Adipocyte (in vitro differentiated cells): ENCODE data around the gene ABCB9.

ENCODE experiments used
- DNase-seq: peaks from one replicate; pipeline ENCODE4 v3.0.0-alpha.2; 2015; ENCODE audit warnings: low read depth
- H3K27me3 ChIP-seq: replicated peaks from 2 replicates; pipeline ENCODE4 v1.7.0; 2013; ENCODE audit warnings: mild to moderate bottlenecking, low read length, moderate library complexity; ENCODE audit not compliant: control insufficient read depth, insufficient read depth
- H3K36me3 ChIP-seq: 2 replicates; pipeline ENCODE4 v1.7.0; 2013; ENCODE audit warnings: low read length, mild to moderate bottlenecking, moderate library complexity; ENCODE audit not compliant: control insufficient read depth, insufficient read depth, severe bottlenecking
- H3K4me1 ChIP-seq: 2 replicates; pipeline ENCODE4 v1.7.0; 2013; ENCODE audit warnings: mild to moderate bottlenecking, low read length, moderate library complexity; ENCODE audit not compliant: control insufficient read depth, insufficient read depth
- H3K4me3 ChIP-seq: 2 replicates; pipeline ENCODE4 v1.7.0; 2013; ENCODE audit warnings: mild to moderate bottlenecking, low read length, moderate library complexity
- H3K9ac ChIP-seq: 2 replicates; pipeline ENCODE4 v1.7.0; 2013; ENCODE audit warnings: mild to moderate bottlenecking, low read length, moderate library complexity
- H3K9me3 ChIP-seq: 2 replicates; pipeline ENCODE4 v1.7.0; 2013; ENCODE audit warnings: mild to moderate bottlenecking, low read length, moderate library complexity; ENCODE audit not compliant: control insufficient read depth

ABCB9 gene

DNA sequence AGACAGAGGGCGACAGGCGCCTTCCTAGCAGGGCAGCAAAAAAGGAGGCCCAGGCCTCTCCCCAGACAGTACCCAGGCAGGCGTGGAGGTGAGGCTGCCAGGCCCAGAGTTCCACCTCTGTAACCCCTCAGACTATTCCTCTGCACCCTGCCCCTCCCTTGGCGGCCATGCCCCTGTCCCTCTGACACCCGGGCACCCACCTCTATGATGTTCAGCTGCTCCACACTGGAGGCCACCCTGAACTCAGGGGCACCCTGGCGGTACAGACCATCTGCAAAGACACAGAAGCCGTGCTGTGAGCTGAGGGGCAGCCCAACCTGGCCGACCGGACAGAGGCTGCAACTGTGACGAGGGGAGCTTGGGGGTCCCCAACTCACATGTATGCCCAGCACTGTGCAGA, 34.3 kb upstream of the ABCB9 start:
- H3K4me1 ChIP-seq, result peaks cover 28% of the 10 kb centered on the region
- DNase-seq, result no peak
- H3K9ac ChIP-seq, result no peak overlapping the region
- peaks cover 11% of the 10 kb centered on the region for H3K36me3 ChIP-seq
- no peak overlapping the region for H3K4me3 ChIP-seq
- no peaks in the 10 kb centered on the region for H3K9me3 ChIP-seq
- no peaks in the 10 kb centered on the region for H3K27me3 ChIP-seq

DNA sequence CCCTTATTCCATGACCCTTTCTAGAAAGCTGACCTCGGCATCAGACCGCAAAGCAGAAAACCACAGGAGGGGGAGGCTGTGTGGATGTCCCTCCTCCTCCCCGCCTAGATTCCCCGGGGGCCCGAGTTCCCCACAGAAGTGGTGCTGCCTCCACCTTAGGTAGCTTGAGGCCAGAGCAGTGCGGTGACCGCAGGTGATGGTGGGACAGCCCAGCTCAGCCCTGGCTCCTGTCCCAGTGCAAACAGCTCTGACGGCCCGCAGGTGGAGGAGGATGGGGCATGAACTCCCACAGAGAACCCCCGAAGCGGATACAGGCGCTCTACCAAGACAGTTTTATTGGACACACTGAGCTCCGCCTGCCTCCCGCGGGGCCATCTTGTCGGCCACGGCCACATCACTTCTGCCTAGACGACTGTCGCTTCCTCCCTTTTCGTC, 33.7 kb upstream of the ABCB9 start:
- Histone ChIP-seq H3K36me3 (peaks cover 11% of the 10 kb centered on the region), H3K4me3 (no peak overlapping the region), H3K9me3 (no peaks in the 10 kb centered on the region), H3K27me3 (no peaks in the 10 kb centered on the region), H3K9ac (no peak overlapping the region), H3K4me1 (peaks cover 33% of the 10 kb centered on the region)
- no peak for DNase-seq

DNA sequence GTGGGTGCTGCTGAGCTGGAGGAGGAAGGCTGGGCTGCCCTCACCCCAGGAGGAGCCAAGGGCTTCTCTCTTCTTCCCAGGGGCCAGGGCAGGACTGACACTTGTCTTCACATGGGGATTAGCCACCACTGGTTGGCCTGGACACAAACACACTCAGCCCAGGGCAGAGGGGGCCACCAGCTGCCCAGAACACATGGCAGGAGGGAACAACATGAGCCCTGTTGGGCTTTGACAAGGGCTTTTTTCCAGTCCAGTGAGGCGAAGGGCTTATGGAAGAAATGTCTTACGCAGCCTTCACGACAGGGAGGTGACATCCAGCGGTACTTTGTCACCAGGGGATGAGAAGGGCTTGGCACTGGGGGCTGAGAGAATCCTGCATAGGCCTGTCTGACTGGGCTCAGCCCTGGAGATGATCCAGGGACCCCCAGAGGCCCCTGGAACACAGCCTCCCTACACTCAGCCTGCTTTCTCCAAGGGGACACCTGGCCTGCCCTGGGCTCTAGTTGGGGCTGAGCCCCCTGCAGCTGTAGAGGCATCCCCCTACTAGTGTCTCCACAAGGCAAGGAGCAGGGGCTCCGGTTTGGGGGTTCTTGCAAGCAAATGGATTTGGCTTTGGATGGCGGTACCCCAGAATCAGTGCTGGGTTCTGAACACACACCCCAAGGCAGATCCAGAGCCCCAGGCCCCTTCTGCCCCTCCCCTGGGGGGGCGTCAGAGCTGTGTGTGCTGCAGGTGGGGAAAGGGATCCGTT, 33.1 kb upstream of the ABCB9 start:
- H3K36me3 ChIP-seq, result peaks cover 5% of the 10 kb centered on the region
- no peak for DNase-seq
- H3K9ac ChIP-seq, result no peak overlapping the region
- H3K27me3 ChIP-seq, result no peaks in the 10 kb centered on the region
- no peak overlapping the region for H3K4me3 ChIP-seq
- H3K9me3 ChIP-seq, result no peaks in the 10 kb centered on the region
- H3K4me1 ChIP-seq, result peaks cover 34% of the 10 kb centered on the region

DNA sequence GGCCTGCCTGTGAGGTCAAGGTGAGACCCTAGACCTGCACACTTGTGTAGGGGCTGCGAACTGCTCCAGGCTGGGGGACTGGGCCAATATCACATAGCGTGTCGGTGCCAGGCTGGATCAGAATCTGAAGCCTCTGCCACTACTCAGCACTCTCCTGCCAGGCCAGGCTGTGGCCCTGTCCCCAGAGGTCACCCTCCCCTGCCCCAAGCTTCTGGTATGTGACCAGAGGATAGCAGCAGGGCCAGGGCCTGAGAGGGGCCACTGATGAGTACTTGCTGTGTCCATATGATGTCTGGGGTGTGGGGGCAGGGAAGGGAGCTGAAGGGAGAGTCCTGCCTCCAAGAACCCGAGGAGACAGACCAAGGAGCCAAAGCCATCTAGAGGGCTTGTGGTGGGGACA, 32.1 kb upstream of the ABCB9 start:
- H3K36me3 ChIP-seq, result peaks cover 3% of the 10 kb centered on the region
- peaks cover 34% of the 10 kb centered on the region for H3K4me1 ChIP-seq
- H3K4me3 ChIP-seq, result no peak overlapping the region
- H3K27me3 ChIP-seq, result no peaks in the 10 kb centered on the region
- no peak overlapping the region for H3K9ac ChIP-seq
- DNase-seq, result no peak
- H3K9me3 ChIP-seq, result no peaks in the 10 kb centered on the region

DNA sequence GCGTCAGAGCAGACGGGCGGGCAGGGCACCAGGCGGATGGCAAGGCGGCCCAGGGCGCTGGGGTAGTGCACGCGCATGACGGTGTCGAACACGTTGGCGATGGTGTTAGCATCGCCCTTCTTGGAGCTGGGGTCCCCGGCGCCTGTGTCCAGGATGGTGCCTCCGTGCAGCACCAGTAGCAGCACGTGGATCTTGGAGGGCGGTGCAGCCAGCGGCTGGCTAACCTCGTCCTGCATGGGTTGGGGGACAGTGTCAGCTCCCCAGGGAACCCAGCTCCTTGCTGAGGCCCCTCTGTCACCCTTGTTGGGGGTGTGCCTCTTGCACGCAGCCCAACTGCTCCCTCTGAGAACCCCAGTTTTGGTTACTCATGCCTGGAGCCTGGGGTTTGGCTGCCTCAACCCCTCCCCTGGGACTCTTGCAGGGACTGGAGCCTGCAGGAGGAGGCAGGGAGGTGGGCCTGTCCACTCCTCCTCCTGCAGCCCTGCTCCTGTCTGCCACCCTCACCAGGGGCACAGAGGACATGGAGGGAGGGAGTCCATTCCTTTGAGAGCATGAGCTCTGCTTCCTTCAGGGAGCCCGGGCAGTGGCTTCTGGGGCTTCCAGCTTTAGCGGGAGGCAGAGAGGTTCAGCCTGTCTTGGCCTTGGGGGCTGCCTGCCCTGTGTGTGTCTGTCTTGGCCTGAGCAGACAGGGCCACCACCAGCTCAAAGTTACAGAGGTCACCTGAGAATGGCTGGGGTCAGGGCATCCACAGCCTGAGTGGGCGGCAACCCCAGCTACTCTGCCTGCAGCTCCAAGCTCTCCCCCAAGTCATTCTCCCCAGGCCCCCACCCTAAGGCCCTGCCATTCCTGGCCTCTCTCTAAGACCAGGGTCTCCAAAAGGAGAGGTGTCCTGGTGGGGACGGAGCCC, 31.3 kb upstream of the ABCB9 start:
- Histone ChIP-seq H3K36me3 (peaks cover 3% of the 10 kb centered on the region), H3K4me3 (no peak overlapping the region), H3K9ac (no peak overlapping the region), H3K9me3 (no peaks in the 10 kb centered on the region), H3K4me1 (peaks cover 34% of the 10 kb centered on the region), H3K27me3 (no peaks in the 10 kb centered on the region)
- DNase-seq, result no peak

DNA sequence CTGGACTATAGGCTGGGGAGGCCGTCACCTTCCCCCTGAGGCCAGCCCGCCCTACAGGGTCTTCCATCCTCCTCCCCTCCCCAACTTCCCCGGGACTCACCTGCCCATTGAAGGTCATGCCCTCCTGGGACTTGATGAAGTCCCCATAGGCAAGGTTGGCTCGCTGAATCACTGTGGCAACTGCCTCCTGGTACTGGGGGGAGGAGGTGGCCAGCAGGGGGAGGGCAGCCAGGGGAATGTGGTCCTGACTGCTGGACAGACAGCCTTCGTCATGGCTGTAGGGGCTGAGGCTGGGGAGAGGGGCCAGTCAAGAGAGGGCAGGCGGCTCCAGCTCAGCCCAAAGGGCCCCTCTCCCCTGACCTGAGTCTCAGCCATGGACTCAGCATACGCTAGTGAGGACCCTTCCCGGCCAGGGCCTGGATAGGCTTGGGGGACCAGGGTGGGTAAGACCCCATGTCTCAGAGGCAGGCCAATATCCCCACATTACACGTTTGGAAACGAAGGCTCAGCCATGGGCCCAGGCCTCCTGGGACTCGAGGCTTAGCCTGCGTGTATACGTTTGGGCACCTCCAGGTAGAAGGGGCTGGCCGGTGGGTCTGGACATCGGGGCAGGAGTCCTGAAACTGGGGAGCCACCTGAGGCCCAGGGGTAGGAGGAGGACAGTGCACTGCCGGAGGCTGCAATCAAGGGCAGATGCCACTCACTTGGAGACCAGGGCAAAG, 30.5 kb upstream of the ABCB9 start:
- no peak overlapping the region for H3K4me3 ChIP-seq
- no peaks in the 10 kb centered on the region for H3K9me3 ChIP-seq
- no peak for DNase-seq
- peaks cover 3% of the 10 kb centered on the region for H3K36me3 ChIP-seq
- H3K27me3 ChIP-seq, result no peaks in the 10 kb centered on the region
- no peak overlapping the region for H3K9ac ChIP-seq
- peaks cover 34% of the 10 kb centered on the region for H3K4me1 ChIP-seq

DNA sequence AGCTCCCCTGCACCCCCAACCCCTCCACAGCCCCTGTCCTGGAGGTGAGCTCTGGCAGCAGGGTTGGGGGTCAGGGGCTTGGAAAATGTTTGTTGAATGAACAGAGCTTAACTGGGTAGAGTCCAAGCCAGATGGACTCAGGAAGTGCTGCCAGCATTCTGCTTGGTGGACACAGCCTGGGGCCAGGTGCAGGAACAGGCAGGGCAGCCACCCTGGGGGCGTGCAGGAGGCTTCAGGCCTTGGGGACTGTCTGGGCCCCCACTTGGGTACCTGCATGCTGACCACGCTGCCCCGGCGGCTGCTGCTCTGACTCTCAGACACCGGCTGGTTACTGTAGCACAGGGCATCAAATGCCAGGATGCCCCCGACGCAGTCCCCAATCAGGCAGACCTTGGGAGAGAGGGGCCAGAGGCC, 29.9 kb upstream of the ABCB9 start:
- DNase-seq, result no peak
- H3K4me3 ChIP-seq, result no peak overlapping the region
- H3K4me1 ChIP-seq, result peaks cover 34% of the 10 kb centered on the region
- H3K9ac ChIP-seq, result peak overlapping the region; percentile 58
- H3K9me3 ChIP-seq, result no peaks in the 10 kb centered on the region
- no peaks in the 10 kb centered on the region for H3K27me3 ChIP-seq
- peaks cover 3% of the 10 kb centered on the region for H3K36me3 ChIP-seq

DNA sequence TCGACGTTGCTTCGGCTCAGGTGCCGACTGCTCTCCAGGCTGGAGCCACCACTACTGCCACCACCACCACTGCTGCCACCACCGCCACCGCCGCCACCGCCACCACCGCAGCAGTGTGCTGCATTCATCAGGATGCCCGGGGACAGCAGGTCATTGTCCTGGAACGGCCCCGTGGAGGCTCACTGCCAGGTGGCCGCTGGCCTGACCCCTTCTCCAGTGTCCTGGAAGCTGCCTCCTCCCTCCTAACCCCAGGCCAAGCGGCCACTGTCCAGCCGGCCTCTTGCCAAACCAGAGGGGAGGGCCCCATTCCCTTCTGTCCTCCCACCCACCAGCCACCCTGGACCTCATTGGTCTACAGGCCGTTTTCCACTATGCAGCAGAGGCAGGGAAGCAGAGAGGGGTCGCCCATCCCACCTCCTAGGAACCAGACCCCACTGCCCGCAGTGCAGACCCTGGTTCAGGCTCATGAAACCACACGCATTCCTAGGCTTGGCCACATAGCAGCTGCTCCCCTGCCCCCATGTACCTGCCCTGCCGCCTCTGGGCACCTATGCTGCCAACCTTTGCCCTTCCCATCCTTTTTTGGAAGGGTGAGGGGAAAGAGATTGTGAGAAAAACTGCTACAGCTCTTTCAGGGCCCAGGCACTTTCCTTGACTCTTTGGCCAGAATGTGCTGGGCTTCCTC, 29.4 kb upstream of the ABCB9 start:
- no peak for DNase-seq

DNA sequence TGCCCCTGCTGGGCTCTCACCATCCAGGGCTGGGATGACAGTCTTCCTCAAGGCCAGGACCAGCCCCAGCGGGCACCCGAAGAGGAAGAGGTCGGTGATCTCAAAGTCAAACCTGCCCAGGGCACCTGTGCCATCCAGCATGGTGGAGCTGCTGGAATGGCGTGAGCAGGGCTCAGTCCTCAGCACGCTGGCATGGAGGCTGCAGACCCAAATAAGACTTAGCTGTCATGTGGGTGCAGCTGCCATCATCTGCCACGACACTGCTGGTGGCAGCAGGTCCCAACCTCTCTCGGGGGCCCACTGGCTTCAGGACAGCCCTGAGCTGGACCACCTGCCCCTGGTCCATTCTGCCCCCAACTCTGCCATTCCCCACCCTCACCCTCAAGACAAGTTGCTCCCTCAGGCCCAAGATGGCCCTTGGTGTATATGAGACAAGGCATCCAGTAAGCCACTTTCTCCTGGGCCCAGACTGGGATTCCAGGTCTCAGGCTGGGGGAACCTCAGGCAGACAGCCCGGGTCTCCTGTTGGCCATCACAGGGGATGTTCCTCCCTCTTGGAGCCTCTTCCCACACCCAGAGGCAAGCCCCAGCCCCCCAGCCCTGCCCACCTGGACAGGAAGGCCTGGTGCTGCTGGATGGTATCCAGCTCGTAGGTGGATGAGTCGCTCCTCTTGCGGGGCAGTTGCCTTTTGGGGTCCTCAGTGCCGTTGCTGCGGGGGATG, 28.7 kb upstream of the ABCB9 start:
- H3K27me3 ChIP-seq, result no peaks in the 10 kb centered on the region
- H3K9me3 ChIP-seq, result no peaks in the 10 kb centered on the region
- H3K4me3 ChIP-seq, result no peak overlapping the region
- no peak for DNase-seq
- H3K9ac ChIP-seq, result no peak overlapping the region
- H3K4me1 ChIP-seq, result peaks cover 34% of the 10 kb centered on the region
- H3K36me3 ChIP-seq, result no peaks in the 10 kb centered on the region

More for the DNA sequence above, 29.4 kb upstream of the ABCB9 start:
- H3K9ac ChIP-seq, result peak overlapping the region; percentile 58
- H3K4me3 ChIP-seq, result no peak overlapping the region
- H3K27me3 ChIP-seq, result no peaks in the 10 kb centered on the region
- H3K36me3 ChIP-seq, result peaks cover 2% of the 10 kb centered on the region
- H3K9me3 ChIP-seq, result no peaks in the 10 kb centered on the region
- peaks cover 34% of the 10 kb centered on the region for H3K4me1 ChIP-seq

DNA sequence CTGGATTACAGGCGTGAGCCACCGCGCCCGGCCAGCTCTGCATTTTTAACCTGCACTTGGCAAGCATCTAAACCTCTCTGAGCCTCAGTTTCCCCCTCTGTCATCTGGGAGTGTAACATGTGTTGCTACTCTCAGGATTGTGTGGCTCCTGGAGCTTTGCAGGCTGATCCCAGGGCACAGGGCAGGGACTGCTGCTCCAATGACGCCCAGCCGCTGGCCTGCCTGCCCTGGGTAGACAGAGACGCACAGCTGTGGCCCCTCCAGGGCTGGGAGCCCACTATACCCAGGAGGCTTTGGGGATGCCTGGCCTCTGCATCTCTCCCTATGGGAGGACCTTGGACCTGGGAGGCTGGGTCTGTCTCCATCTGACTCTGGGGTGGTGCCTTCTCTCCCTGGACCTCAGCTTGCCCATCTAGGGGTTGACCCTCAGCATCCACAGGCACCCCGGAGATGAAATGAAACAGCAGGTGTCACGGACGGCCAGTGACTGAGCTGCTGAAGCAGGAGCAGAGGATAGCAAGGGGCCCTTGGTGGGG, 27.9 kb upstream of the ABCB9 start:
- H3K9me3 ChIP-seq, result no peaks in the 10 kb centered on the region
- no peak for DNase-seq
- no peak overlapping the region for H3K9ac ChIP-seq
- H3K36me3 ChIP-seq, result no peaks in the 10 kb centered on the region
- H3K4me1 ChIP-seq, result peaks cover 34% of the 10 kb centered on the region
- H3K4me3 ChIP-seq, result no peak overlapping the region
- H3K27me3 ChIP-seq, result no peaks in the 10 kb centered on the region
